Measurements from ENCODE around the gene RHOU. TPM values are rescaled to one million over a fixed set of nuclear protein-coding genes. Genes with fewer than 3 reads are reported as not detected.

The RHOU gene
- total RNA-seq, 4 donors from 2014 or later = 16.5 to 24.5 (median 17.8) TPM

- WGBS, 2 donors = 82 to 84% methylated on average over 15 of the region's 15 CpGs
- TF ChIP-seq EP300 (IDR thresholded peaks at IDR 0.05) (no peak), POLR2A (IDR thresholded peaks at IDR 0.05) (no peak), CTCF (IDR thresholded peaks at IDR 0.05) (no peak)
These were observed 50.4 kb downstream of the RHOU start for GRCh38 chr1:228785366-228786330.

GRCh38 chr1:228786361-228787129, 51.3 kb downstream of the RHOU start:
- Histone ChIP-seq H3K36me3 (no peaks in the 10 kb centered on the region), H3K4me1 (peaks cover 0 to under 1% (median 0%) of the 10 kb centered on the region in 4 donors), H3K4me3 (no peak overlapping the region), H3K27ac (no peak overlapping the region), H3K27me3 (no peaks in the 10 kb centered on the region), H3K9me3 (no peaks in the 10 kb centered on the region)
- TF ChIP-seq POLR2A (IDR thresholded peaks at IDR 0.05) (no peak), CTCF (IDR thresholded peaks at IDR 0.05) (no peak), EP300 (IDR thresholded peaks at IDR 0.05) (no peak)
- 62 to 66% methylated on average over 4 of the region's 4 CpGs for WGBS, 2 donors
- no peak for DNase-seq (ENCODE audit: low spot score in 2 of 2)

More at GRCh38 chr1:228785366-228786330, 50.4 kb downstream of the RHOU start:
- no peak for DNase-seq (ENCODE audit: low spot score in 2 of 2)
- no peak overlapping the region for H3K4me3 ChIP-seq
- H3K4me1 ChIP-seq = peaks cover 0 to 8% (median 0%) of the 10 kb centered on the region in 4 donors
- H3K27ac ChIP-seq = no peak overlapping the region
- no peaks in the 10 kb centered on the region for H3K9me3 ChIP-seq
- H3K27me3 ChIP-seq = no peaks in the 10 kb centered on the region
- H3K36me3 ChIP-seq = no peaks in the 10 kb centered on the region

- Histone ChIP-seq H3K36me3 (no peaks in the 10 kb centered on the region), H3K4me1 (no peaks in the 10 kb centered on the region), H3K4me3 (no peak overlapping the region), H3K27me3 (no peaks in the 10 kb centered on the region), H3K9me3 (peaks cover 0 to under 1% (median 0%) of the 10 kb centered on the region in 4 donors), H3K27ac (no peak overlapping the region)
- WGBS, 2 donors = 95 to 96% methylated on average over 3 of the region's 3 CpGs
- TF ChIP-seq POLR2A (IDR thresholded peaks at IDR 0.05) = no peak
- TF ChIP-seq EP300 (IDR thresholded peaks at IDR 0.05) = no peak
- no peak for TF ChIP-seq CTCF (IDR thresholded peaks at IDR 0.05)
- no peak for DNase-seq (ENCODE audit: low spot score in 2 of 2)
These were observed 56.5 kb downstream of the RHOU start for GRCh38 chr1:228791791-228792190.

- TF ChIP-seq EP300 (IDR thresholded peaks at IDR 0.05) (no peak), POLR2A (IDR thresholded peaks at IDR 0.05) (no peak)
- WGBS, 2 donors = 94 to 96% methylated on average over 3 of the region's 3 CpGs
- Histone ChIP-seq H3K9me3 (peaks cover 0 to 4% (median 0%) of the 10 kb centered on the region in 4 donors), H3K4me1 (no peaks in the 10 kb centered on the region), H3K4me3 (no peak overlapping the region), H3K27ac (no peak overlapping the region), H3K36me3 (no peaks in the 10 kb centered on the region), H3K27me3 (no peaks in the 10 kb centered on the region)
- DNase-seq (ENCODE audit: low spot score in 2 of 2) = no peak
These were observed 57.3 kb downstream of the RHOU start for GRCh38 chr1:228792601-228793000.

GRCh38 chr1:228793032-228793431, 57.8 kb downstream of the RHOU start:
- WGBS, 2 donors = 90 to 91% methylated on average over 2 of the region's 2 CpGs

More at GRCh38 chr1:228793032-228793431, 57.8 kb downstream of the RHOU start:
- Histone ChIP-seq H3K4me1 (no peaks in the 10 kb centered on the region), H3K9me3 (peaks cover 0 to 4% (median 0%) of the 10 kb centered on the region in 4 donors), H3K4me3 (no peak overlapping the region), H3K36me3 (no peaks in the 10 kb centered on the region), H3K27ac (no peak overlapping the region), H3K27me3 (no peaks in the 10 kb centered on the region)
- no peak for TF ChIP-seq EP300 (IDR thresholded peaks at IDR 0.05)
- TF ChIP-seq CTCF (IDR thresholded peaks at IDR 0.05) = no peak
- TF ChIP-seq POLR2A (IDR thresholded peaks at IDR 0.05) = no peak
- DNase-seq (ENCODE audit: low spot score in 2 of 2) = no peak
